MM.1S (cell line): Measurements from ENCODE around the gene TMEM253.

Experiments
- CTCF ChIP-seq: fragments of 300-600 bp; sonication (generic); IDR thresholded peaks from 2 replicates; pipeline ENCODE4 v1.5.1; 2016; ENCODE audit warnings: antibody characterized with exemption, low read length, mixed read lengths
- EZH2 ChIP-seq: fragments of 300-600 bp; sonication (generic); optimal IDR thresholded peaks from 2 replicates; pipeline ENCODE3; 2017; ENCODE audit warnings: low read depth, mild to moderate bottlenecking, antibody characterized with exemption, low read length, mixed read lengths

- no peak for TF ChIP-seq CTCF
- TF ChIP-seq EZH2: no peak
These were observed 20.3 kb downstream of the TMEM253 start for GRCh38 chr14:21121122-21121521.
